Epidermal melanocyte (primary cell): ENCODE measurements around the gene PLEKHM1.

Experiments
- DNase-seq: peaks from one replicate; pipeline ENCODE4 v3.0.0; 2011; ENCODE audit warnings: low spot score; ENCODE audit not compliant: insufficient read length

PLEKHM1 gene

DNA sequence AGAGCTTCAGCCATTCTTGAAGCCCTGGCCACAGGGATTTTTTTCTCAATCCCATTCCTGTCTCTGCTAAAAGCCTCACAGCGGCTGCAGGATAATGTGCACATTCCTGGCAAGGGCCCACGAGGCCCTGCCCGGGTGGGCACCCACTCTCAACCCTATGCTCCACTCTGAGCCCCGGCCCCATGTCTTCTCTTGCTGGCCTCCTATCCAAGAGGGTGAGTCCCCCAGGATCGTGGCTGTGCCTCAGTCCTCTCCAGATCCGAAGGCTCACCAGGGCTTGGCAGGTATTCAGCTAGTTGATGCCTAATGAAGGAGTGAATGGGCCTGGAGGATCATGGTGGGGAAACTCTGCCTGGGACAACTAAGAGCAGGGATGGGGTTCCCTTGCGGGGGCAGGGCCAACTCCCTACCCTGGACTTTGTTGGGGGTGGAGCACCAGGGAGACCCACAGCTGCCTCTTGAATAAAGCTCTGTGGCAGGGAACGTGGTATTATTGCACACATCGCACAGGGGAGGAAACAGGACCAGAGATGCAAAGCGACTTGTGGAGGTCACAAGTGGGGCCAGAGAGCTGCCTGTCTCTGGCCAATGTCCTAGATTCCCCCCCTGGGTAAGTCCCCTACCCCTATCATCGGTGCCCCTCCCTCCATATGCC, 63.2 kb downstream of the PLEKHM1 start:
- DNase-seq: no peak

DNA sequence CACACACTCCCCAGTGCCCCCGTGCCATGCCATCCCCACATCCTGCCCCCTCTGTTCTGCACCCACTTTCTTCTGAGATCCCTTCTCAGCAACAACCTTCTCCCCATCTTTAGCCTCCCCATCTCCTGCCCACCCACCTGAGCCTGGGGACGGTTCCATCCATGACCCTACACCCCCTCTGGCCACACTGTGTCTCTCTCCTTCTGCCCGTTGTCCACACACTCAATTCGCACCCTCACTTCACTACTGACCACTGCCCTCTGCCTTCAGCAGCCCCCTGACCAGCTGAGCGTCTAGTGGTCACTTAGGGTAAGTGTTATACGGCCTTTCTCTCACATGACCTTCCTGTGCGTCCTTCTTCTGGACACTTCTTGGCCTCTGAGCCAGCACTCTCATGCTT, 64.0 kb downstream of the PLEKHM1 start:
- no peak for DNase-seq

DNA sequence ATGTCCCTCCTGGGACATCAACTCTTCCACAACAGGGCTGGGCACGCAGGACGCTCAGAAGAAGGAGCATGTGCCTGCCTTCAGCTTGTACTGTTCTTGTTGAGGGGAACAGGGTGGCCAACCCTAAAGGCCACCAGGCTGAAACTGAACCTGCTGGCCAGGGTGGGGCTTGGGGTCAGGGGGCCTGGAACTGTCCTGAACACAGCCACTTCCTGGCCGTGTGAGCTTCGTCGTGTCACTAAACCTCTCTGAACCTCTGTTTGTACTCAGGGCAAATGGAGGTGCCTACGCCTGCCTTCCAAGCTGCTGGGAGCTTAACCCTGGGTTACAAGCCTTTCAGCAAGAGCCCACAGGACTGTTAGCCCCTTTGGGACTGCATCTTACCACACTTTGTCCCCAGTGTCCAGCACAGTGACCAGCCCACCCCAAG, 64.5 kb downstream of the PLEKHM1 start:
- no peak for DNase-seq

DNA sequence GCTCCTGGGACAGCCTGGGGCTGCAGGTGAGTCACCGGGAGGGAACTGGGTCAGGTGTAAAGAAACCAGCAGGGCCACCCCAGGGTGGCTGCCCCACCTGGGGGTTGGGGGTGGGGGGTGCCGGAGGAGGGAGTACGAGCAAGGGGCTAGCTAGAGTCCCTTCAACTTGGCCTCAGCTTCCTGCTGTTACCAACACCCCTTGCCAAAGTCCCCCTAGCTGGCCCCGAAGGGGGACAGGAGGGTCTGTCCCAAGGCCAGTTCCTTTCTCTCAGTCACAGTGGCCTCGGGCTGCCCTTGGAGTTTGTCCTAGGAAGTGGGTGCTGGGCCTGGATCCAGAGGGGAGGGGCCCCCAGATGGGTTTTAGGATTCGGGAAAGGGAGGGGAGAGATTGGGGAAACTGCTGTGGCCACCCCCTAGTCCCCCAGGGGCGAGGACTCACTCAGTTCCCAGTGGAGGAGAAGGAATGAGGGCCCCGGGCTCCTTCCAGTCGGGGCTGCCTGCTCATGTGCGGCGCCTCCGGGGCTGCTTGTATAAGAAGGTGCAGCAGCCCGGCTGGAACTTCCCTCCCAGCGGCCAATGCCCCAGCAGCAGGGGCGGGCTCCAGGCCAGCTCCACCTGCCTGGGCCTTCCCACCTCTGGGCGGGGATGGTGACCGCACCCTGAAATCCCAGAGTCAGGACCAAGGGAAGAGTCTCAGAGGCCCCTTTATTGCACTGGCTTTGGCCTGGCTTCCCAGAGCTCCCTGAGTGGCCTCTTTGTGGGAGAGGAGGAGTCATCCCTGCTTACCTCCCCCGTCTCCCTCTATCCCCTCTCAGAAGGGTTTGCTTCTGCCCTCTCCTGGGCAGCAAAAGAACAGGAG, 65.2 kb downstream of the PLEKHM1 start:
- DNase-seq: no peak

GRCh38 chr17:45424769-45425124, 65.8 kb downstream of the PLEKHM1 start:
- no peak for DNase-seq

GRCh38 chr17:45423975-45424335, 66.6 kb downstream of the PLEKHM1 start:
- DNase-seq: no peak

DNA sequence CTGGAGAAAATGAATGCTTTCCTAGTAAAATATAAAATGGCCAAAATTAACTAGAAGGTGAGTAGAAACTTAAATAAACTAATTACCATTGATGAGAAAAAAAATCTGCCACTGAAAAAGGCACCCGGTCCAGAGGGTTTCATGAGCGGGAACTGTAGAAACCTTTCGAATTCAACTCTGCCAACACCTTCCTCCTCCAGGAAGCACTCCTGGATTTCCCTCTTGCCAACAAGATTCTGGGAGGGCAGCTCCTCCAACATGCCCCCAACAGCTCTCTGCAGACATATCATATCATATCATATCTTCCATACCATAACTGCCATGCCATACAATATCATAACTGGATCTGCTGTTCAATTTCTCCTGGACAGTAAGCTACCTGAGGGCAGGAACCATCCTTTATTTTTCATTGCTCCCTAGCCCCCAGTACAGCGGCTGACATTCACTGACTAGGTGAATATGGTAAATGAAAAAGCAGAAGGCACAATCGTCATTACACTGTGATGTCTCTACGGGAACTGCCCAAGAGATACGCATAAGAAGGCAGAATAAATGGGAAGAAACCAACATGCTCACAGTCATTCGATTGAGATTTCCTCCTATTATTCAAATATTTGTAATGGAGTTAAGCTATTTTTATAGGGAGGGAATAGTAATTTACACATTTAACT, 67.1 kb downstream of the PLEKHM1 start:
- DNase-seq: no peak

DNA sequence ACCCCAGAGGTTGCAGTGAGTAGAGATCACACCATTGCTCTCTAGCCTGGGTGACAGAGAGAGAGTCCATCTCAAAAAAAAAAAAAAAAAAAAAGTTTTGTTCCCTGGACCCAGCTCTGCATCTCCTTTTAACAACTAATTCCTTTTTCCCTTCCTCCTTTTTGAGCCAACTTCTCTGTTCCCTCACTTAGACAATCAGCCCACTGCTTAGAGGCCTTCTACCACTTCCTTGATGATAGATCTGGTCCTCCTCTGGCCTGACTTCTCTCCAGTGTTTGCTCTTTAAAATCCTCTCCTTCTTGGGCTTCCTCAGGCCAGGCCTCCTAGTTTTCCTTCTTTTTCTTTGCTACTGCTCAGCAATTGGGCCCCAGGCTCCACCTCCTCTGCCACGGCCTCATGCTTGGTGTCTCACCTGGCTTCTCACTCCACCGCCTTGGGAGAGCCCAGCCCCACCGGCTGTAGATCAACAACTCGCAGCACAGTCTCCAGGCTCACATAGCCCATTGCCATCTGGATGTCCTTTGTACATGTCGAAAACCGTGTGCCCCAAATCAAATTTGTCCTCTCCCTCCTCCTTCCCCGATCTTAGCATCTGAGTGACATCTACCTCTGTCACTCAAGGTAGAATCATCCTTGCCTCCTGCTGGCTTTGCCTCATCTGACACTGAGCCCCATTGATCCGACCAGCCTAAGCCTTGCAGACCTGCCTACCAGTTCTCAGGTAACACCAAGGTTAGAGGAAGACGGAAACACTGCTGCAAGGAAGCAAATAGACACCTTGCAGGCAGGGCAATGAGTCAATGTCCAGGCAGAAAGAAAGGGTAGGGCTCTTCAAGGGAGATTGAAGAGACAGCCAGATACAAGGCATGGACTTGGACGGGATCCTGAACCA, 75.3 kb downstream of the PLEKHM1 start:
- no peak for DNase-seq

- no peak for DNase-seq
Observed at GRCh38 chr17:45413498-45413923, 77.0 kb downstream of the PLEKHM1 start.

DNA sequence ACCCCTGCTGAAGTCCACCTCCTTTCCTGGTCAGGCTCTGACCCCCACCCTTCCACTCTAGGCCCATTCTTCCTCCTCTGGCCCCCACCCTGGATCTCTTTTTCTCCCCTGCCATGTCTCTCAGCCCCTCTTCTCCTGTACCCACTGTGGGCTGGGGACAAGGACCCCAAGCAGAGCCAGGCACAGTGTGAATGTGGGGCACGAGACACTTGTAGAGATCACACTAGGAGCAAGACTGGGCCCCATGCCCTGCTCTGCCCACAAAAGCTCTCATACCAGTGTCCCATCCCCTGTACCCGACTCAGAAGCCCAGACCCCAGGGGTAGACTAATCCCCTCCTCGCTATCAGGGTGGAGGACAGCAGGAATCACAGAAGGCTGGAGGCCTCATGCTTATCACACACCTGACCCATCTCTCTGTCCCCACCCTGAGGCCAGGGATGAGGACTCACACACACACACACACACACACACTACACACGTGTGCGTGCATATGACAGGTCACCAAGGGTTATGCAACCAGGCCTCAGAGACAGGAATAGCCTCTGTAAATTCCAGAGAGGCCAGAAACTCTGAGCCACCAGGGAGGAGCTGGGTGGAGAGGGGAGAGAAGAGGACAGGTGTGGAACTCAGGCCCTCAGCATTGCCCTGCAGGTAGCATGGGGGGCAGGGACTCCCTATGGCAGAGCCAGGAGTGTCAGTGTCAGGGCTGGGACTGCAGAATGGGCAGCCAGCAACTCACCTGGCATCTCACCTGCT, 79.0 kb downstream of the PLEKHM1 start:
- DNase-seq: no peak

GRCh38 chr17:45410144-45411091, 80.1 kb downstream of the PLEKHM1 start:
- no peak for DNase-seq

- no peak for DNase-seq
Observed at GRCh38 chr17:45409659-45410076, 80.9 kb downstream of the PLEKHM1 start.

- no peak for DNase-seq
Observed at GRCh38 chr17:45408611-45409421, 81.7 kb downstream of the PLEKHM1 start.

DNA sequence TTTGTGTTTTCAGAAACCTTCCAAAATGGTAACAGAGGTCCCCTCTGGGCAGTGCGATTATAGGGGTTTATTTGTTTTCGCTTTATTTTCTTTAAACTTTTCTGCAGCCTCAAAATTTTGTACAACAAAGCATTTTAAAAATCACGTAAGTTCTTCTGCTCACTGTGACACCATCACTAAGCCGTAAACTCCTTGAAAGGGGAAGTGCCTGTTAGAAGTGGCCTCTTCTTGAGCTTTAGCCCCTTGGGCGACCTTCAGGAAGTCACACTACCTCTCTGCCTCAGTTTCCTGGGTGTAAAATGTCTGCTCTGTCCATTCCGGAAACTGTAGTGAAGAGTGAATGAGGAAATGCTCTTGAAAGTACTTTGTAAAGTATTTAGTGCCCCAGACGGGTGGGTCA, 84.4 kb downstream of the PLEKHM1 start:
- DNase-seq: no peak

- no peak for DNase-seq
Observed at GRCh38 chr17:45405250-45406086, 85.1 kb downstream of the PLEKHM1 start.

- no peak for DNase-seq
Observed at GRCh38 chr17:45404870-45405249, 85.7 kb downstream of the PLEKHM1 start.

- no peak for DNase-seq
Observed at GRCh38 chr17:45403906-45404490, 86.5 kb downstream of the PLEKHM1 start.
